C4-2B (cell line): ENCODE measurements around the gene GDF2.

Source experiments
- H3K27ac ChIP-seq: fragments of 450-650 bp; 2 replicates; pipeline ENCODE4 v1.5.1; 2017
- ZFX ChIP-seq: fragments of 450-650 bp; IDR thresholded peaks from 2 replicates; pipeline ENCODE4 v1.6.1; 2017
- TF ChIP-seq, protein P1 (sequence below): fragments of 450-650 bp; conservative IDR thresholded peaks from 2 replicates; pipeline ENCODE4 v1.5.1; 2017; ENCODE audit warnings: mild to moderate bottlenecking

The GDF2 gene

DNA sequence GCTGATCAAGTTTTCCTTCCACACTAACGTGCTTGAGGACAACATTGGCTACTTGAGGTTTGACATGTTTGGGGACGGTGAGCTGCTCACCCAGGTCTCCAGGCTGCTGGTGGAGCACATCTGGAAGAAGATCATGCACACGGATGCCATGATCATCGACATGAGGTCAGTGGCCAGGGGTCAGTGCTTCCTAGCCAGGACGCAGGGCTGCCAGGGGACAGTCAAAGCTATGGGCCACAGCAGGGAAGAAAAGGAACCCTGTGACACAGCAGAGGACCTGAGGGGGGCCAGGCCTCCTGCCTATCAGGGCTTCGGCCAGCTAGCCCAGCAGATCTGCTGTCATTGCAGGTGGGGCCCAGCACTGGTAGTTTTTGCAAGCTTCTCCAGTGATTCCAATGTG lies 31.1 kb downstream of the GDF2 start:
- TF ChIP-seq, protein P1, sequence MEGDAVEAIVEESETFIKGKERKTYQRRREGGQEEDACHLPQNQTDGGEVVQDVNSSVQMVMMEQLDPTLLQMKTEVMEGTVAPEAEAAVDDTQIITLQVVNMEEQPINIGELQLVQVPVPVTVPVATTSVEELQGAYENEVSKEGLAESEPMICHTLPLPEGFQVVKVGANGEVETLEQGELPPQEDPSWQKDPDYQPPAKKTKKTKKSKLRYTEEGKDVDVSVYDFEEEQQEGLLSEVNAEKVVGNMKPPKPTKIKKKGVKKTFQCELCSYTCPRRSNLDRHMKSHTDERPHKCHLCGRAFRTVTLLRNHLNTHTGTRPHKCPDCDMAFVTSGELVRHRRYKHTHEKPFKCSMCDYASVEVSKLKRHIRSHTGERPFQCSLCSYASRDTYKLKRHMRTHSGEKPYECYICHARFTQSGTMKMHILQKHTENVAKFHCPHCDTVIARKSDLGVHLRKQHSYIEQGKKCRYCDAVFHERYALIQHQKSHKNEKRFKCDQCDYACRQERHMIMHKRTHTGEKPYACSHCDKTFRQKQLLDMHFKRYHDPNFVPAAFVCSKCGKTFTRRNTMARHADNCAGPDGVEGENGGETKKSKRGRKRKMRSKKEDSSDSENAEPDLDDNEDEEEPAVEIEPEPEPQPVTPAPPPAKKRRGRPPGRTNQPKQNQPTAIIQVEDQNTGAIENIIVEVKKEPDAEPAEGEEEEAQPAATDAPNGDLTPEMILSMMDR, result no peak
- TF ChIP-seq ZFX, result no peak
- H3K27ac ChIP-seq, result no peak overlapping the region

DNA sequence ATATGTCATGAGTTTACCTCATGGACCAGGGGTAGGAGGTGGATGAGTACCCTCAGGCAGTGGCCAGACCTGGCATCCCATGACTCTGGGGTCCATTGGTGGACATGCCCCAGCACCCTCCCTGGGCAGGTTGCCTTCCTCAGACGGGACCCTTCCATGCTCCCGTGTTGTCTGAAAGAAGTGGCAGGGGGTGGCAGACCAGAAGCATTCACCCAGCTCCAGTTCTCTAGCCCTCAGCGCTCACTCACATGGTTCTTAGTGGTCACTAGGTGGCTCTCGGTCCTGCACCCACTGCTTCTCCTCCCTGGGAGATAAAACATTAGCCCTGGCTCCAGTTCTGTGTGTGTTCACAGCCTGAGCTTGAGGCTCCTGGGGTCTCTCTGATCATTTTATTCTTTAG lies 31.9 kb downstream of the GDF2 start:
- no peak overlapping the region for H3K27ac ChIP-seq
- TF ChIP-seq, protein P1, result no peak
- TF ChIP-seq ZFX, result no peak

DNA sequence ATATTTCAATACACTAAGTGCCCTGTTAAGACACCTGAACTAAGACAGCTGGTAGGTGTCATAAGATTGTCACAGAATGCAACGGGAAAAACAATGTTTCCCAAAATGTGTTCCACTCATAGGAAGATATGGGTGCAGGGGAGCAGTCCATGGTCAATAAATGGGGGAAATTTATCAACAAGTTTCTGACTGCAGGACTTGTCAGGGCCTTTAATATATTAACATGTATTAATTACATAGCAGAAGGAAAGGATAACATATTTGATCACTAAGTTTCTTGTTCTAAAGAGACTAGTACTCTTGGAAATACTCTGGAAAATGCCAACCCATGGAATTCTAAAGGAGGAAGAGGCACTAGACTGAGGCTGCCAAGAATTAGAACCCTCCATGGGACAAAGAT lies 32.6 kb downstream of the GDF2 start:
- TF ChIP-seq, protein P1, result no peak
- no peak for TF ChIP-seq ZFX
- no peak overlapping the region for H3K27ac ChIP-seq

DNA sequence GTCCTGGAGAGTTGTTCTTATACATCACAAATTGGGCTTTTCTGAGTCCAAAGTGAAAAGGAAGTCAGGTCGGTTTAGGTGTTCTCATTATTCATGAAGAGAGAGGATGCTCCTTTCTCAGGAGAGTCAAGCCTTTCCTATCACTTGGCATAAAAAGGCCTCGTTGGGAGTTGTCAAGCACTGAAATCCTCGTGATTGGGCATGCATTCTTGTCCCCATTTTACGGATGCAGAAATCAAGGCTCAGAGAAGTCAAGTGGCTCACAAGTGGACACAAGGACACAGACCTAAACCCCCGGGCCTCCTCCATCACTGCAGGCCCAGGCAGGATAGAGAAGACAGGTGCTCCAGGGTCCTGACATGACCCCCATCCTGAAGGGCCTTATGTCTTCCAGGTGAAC lies 34.5 kb downstream of the GDF2 start:
- no peak overlapping the region for H3K27ac ChIP-seq
- TF ChIP-seq, protein P1, result no peak
- no peak for TF ChIP-seq ZFX

- H3K27ac ChIP-seq, result no peak overlapping the region
- TF ChIP-seq ZFX, result no peak
- TF ChIP-seq, protein P1, result no peak
These were observed 34.9 kb downstream of the GDF2 start for GRCh38 chr10:47357131-47357582.

DNA sequence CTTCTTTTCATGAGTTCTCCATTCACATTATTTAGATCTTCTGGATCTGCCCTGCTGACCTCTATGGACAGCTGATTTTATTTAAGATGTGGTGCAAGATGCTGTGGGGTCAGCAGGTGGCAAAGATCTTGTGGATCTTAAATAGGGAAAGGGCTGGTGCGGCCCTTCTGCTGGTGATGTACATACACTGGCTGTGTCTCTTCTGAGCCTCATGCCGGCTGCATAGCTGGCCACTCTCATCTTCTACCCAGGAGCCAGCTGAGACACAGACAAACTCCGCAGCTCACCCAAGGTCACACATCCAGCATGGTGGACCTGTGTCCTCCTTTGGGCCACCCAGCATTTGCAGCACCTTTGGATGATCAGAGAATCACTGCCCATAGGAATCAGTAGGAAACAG lies 35.7 kb downstream of the GDF2 start:
- no peak for TF ChIP-seq ZFX
- TF ChIP-seq, protein P1, result no peak
- no peak overlapping the region for H3K27ac ChIP-seq

GRCh38 chr10:47358457-47358856 lies 36.2 kb downstream of the GDF2 start:
- TF ChIP-seq, protein P1, result no peak
- no peak for TF ChIP-seq ZFX
- no peak overlapping the region for H3K27ac ChIP-seq
